Measurements from ENCODE around the gene MAP1S.

Gene MAP1S

DNA sequence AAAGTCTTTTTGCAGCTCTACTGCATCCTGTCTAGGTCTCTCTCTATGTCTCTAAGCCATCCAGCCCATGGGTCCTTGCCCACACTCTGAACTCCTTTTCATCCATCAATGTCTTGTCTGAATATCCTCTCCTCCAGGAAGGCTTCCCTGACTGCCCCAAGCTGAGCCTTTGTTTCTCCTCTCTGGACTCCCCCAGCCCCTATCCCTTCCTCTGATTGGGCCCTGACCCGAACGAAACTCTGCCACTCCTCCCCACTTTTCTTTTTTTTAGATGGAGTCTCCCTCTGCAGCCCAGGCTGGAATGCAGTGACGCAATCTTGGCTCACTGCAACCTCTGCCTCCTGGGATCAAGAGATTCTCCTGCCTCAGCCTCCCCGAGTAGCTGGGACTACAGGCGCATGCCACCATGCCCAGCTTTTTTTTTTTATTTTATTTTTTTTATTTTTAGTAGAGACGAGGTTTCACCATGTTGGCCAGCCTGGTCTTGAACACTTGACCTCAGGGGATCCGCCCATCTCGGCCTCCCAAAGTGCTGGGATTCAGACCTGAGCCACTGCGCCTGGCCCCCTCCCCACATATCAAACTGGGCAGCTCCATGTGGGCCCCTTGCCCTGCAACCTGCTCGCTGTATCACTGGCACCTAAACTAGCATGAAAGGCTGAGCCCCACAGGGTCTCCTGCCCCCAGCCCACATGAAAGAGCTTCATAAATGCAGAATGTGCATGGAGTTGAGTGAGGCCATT is 30.3 kb upstream of the MAP1S start:
- no peak for DNase-seq

DNA sequence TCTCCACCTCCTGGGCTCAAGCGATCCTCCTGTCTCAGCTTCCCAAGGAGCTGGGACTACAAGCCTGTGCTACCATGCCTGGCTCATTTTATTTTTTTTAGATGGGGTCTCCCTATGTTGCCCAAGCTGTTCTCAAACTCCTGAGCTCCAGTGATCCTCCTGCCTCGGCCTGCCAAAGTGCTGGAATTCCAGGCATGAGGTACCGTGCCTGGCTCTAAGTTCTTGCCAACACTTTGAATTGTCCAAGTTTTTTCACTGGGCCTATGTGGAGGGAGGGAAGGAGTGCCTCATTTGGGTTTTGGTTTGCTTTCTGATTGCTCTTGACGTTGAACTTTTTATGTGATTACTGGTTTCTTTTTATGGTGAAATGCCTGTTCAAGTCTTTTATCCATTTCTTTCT is 26.7 kb upstream of the MAP1S start:
- no peak for DNase-seq

DNA sequence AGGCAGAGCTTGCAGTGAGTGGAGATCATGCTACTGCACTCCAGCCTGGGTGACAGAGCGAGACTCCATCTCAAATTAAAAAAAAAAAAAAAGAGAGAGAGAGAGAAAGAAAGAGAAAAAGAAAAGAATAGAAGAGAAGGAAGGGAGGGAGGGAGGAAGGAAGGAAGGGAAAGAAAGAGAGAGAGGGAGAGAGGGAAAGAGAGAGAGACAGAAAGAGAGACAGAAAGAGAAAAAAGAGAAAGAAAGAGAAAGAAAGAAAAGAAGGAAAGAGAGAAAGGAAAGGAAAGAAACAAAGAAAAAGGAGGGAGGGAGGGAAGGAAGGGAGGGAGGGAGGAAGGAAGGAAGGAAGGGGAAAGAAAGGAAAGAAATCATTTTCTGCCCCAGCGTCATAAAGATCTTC is 24.1 kb upstream of the MAP1S start:
- DNase-seq = no peak

DNA sequence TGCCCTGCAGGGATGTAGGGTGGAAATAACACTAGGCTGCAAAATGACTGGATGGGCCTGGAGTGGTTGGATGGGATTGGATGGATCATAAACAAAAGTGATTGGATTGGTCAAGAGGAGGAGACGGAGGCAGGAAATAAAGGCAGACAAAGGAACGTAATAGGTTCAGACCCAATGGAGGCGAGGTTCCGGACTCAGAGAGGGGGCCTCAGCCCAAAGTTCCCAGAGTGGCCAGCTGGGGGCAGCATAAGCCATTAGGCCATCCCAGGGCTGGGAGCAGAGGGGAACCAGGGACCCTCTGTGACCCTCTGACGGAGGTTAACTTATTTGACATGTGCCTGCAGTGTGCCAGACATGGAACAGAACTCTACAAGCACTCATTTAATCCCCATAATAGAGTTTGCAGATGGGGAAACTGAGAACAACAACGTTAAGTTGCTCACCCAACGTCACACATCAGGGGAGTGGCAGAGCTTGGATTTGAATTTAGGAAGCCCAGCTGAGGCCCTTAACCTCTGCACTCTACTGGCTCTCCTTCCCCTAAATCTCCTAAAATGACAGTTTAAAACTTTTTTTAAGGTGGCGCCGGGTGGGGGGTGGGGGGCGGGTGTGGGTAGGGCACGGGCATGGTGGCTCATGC is 15.3 kb upstream of the MAP1S start:
- peak; percentile 85 for DNase-seq

DNA sequence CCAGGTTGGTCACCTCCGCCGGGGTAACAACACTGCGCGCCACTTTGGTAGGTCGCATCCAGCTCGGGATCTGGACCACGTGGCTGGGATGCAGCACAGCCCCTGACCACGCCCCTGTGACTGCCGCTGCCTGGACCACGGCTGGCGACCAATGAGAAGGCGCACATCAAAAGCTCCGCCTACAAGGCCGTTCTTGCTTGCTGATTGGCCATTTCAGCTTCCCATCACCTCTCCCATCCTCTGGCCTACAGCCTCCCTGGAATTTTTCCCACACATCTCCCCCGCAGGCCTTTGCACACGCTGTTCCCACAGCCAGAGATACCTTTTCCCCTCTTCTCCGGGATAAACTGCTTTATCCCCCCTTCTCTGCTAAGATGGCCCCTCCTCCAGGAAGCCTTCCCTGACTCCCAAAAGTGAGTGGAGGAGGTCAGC is 12.5 kb upstream of the MAP1S start:
- peak; percentile 97 for DNase-seq

DNA sequence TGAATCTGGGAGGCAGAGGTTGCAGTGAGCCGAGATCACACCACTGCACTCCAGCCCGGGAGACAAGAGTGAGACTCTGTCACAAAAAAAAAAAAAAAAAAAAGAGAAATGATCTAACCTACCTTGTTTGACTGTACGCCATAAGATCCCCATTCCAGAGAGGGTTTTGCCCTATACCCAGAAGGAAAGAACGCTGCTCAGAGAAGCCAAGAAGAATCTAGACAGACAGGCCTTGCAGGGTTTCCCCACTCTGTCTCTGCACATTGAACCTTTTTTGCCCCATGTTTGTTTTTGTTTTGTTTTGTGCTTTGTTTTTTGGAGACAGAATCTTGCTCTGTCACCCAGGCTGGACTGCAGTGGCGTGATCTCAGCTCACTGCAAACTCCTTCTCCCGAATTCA is 7.4 kb upstream of the MAP1S start:
- no peak for DNase-seq

DNA sequence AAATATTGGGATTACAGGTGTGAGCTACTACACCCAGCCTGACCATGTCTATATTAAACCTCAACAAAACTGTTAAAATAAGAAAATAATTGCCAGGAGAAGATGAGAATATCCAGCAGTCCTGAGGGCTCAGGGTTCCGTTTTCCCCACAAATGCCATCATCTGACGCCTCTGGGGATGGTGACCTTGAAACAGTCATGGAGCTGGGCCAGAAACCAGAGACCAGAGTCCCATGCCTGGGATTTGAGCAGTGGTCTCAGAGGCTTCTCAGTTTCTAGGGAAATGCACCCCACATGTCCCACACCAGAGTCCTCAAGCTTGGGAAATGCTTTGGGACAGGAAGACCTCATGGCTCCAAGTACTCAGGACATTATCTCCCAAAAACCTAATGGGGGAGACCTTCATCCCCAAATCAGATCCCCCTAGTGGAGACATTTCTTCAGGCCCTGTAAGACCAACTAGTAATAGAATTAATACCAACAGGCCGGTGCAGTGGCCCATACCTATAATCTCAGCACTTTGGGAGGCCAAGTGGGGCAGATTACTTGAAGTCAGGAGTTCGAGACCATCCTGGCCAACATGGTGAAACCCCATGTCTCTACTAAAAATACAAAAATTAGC is 2.9 kb upstream of the MAP1S start:
- DNase-seq = no peak

DNA sequence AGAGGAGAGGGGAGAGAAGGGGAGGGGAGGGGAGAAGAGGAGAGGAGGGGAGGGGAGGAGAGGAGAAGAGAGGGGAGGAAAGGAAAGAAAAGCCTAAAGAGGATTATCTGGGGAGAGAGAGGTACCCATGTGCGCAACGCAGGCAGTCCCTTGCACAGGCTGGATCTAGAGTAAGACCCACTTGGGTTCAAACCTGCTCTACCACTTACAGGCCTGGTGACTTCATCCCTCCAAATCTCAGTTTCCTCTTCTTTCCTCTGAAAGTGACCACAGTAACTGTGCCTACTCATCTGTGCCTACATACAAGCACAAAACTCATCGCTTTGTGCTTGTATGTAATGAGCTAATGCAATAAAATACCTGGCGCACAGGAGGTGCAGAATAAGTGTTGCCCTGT is 732 bp upstream of the MAP1S start:
- peak; percentile 93 for DNase-seq

DNA sequence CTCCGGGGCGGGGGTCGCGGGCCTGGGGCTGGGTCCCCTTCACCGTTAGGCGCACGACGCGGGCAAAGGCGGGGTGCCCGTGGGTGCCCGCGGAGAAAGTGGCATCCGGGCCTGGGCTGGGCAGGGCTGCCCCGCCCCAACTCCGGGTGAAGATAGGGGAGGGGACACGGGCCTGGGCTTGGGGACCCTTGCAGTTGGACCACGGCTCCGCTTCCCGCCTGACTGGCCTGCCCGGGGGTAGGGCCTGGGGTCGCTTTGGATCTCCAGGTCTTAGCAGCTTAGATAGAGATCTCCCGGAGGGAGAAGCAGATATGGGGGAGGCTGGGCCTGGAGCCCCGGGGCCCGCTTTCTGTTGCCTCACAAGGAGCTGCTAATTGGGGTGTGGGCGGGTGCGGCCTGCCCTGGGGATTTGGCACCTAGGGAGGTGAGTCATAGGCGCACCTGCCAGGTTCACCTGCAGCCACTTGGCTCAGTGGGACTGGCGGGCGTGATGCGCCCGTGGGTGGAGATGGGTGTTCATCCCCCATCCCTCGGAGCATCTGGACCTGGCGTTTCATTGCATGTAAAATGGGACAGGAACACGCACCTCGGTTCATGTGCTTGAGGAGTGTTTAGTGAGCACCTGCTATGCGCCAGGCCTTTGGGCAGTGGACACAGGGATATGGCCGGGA is 585 bp downstream of the MAP1S start:
- no peak for DNase-seq

DNA sequence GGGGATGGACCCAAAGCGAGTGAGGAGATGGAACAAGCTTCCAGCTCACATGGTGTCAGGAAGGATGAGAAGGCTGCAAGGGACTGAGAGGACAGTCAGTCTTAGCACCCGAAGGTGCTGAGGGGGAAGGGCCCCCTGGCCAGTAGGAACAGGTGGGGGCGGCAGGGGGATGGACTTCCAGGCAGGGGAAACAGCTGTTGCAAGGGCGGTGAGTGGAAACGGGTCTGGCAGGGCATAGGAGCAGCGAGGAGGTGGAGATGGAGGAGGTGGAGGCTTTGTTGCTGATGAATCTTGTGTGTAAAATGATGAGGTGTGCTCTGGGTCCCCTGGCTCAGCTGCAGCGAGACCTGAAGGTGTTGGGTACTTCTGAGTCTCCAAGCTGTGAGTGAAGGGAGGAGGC is 1.2 kb downstream of the MAP1S start:
- DNase-seq = peak; percentile 61

DNA sequence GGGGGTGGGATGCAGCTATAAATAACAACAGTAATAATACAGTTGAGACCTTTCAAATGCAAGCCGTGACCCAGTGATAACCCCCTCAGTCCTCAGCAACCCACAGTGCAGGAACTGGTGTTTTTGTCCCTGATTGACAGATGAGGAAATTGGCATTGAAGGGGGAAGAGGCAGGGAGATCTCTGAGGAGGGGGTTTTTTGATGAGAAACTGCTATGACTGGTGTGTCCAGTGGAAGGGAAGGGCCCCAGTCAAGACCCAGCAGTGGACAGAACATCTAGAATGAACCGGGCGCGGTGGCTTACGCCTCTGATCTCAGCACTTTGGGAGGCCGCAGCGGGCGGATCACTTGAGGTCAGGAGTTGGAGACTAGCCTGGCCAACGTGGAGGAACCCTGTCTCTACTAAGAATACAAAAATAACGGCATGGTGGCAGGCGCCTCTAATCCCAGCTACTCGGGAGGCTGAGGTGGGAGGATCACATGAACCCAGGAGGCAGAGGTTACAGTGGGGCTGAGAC is 1.9 kb downstream of the MAP1S start:
- no peak for DNase-seq

DNA sequence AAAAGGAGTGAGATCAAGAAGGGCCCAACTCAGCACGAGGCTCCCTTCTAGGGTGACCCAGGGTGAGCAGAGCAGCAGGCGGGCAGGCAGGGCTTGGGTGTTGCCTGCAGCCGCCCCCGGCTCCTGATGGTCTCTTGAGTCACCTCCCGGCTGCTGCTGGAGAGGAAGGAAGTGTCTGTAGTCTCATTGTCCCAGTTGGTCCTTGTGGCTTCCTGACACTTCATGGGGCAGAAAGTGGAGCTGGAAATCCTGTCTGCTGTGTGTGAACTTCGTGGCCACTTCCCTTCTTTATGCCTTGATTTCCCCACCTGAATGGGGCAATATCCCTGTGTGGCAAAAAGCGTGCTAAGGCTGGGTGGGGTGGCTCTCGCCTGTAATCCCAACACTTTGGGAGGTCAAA is 2.5 kb downstream of the MAP1S start:
- no peak for DNase-seq

DNA sequence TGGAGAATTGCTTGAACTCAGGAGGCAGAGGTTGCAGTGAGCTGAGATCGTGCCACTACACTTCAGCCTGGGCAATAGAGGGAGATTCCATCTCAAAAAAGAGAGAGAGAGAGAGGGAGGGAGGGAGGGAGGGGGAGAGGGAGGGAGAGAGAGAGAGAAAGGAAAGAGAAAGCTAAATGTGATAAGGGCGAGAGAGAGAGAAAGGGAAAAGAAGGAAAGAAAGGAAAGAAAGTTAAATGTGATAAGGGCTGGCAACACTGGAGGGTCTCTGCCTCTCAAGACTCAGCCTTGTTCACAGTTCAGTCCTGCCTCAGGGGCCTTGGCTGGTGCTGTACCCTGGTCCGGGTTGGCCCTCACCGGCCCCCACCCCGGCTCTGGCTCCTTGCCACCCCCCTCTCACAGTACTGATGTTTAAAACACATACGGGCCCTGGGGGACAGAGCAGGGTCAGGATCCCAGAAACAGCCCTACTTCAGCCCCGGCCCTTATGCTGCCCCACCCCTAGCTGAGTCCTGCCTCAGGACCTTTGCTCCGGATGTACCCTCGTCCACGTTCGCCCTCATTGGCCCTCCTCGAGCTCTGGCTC is 3.5 kb downstream of the MAP1S start:
- DNase-seq = no peak

DNA sequence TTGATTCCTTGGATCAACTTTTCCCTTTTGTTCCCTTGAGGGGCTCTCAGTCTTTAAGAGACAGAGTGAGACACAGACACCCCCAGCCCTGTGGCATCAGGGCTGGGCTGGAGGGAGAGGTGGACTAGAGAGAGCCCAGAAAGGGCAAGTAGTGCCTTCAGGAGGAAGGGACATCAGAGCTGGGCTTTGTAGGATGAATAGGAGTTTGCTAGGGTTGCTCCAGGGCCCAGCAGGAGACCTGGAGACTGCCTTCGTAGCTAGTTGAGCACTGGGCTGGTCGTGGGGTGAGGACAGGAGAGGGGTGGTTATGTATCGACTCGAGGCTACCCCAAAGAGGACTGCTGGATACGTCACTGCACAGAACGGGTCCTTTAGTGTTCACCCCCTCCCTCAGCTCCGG is 5.4 kb downstream of the MAP1S start:
- DNase-seq = no peak

DNA sequence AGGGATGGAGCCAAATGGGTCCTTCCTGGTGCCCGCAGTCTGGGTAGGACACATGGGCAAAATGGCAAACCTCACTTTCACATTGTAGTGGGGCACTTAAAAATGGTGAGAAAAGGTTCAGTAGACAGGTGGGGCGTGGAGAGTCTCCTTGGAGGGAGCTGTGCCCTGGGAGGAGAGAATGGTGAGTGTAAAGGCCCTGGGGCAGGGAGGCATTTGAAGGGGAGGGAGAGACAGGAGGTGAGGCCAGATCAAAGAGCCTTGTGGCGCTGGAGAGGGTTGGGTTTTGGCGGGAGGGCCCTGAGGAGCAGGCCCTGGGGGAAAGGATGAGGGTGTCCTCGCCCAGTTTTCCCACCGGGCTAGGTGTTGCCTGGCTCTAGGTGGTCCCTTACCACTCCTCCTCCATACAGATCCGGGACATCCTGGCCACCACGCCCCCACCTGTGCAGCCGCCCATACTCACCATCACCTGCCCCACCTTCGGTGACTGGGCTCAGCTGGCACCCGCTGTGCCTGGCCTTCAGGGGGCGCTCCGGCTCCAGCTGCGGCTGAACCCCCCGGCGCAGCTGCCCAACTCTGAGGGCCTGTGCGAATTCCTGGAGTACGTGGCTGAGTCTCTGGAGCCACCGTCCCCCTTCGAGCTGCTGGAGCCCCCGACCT is 6.3 kb downstream of the MAP1S start:
- DNase-seq = no peak

DNA sequence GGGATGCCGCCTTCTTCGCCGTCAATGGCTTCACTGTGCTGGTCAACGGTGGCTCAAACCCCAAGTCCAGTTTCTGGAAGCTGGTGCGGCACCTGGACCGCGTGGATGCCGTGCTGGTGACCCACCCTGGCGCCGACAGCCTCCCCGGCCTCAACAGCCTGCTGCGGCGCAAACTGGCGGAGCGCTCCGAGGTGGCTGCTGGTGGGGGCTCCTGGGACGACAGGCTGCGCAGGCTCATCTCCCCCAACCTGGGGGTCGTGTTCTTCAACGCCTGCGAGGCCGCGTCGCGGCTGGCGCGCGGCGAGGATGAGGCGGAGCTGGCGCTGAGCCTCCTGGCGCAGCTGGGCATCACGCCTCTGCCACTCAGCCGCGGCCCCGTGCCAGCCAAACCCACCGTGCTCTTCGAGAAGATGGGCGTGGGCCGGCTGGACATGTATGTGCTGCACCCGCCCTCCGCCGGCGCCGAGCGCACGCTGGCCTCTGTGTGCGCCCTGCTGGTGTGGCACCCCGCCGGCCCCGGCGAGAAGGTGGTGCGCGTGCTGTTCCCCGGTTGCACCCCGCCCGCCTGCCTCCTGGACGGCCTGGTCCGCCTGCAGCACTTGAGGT is 7.0 kb downstream of the MAP1S start:
- no peak for DNase-seq

DNA sequence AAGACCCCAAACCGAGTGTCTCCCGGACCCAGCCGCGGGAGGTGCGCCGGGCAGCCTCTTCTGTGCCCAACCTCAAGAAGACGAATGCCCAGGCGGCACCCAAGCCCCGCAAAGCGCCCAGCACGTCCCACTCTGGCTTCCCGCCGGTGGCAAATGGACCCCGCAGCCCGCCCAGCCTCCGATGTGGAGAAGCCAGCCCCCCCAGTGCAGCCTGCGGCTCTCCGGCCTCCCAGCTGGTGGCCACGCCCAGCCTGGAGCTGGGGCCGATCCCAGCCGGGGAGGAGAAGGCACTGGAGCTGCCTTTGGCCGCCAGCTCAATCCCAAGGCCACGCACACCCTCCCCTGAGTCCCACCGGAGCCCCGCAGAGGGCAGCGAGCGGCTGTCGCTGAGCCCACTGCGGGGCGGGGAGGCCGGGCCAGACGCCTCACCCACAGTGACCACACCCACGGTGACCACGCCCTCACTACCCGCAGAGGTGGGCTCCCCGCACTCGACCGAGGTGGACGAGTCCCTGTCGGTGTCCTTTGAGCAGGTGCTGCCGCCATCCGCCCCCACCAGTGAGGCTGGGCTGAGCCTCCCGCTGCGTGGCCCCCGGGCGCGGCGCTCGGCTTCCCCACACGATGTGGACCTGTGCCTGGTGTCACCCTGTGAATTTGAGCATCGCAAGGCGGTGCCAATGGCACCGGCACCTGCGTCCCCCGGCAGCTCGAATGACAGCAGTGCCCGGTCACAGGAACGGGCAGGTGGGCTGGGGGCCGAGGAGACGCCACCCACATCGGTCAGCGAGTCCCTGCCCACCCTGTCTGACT is 7.9 kb downstream of the MAP1S start:
- no peak for DNase-seq

DNA sequence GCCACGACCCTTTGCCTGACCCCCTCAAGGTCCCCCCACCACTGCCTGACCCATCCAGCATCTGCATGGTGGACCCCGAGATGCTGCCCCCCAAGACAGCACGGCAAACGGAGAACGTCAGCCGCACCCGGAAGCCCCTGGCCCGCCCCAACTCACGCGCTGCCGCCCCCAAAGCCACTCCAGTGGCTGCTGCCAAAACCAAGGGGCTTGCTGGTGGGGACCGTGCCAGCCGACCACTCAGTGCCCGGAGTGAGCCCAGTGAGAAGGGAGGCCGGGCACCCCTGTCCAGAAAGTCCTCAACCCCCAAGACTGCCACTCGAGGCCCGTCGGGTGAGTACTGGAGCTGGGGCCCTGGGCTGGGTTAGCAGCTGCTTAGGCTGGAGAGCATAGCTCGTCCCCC is 8.6 kb downstream of the MAP1S start:
- DNase-seq = no peak

DNA sequence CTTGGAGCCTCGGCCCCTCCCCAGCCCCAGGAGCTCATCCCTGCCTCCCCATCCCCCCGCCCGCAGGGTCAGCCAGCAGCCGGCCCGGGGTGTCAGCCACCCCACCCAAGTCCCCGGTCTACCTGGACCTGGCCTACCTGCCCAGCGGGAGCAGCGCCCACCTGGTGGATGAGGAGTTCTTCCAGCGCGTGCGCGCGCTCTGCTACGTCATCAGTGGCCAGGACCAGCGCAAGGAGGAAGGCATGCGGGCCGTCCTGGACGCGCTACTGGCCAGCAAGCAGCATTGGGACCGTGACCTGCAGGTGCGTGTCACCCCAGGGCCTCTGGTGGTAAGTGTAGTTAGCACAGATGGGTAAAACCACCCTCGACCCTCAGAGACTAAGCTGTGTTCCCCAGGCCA is 13.8 kb downstream of the MAP1S start:
- no peak for DNase-seq

DNA sequence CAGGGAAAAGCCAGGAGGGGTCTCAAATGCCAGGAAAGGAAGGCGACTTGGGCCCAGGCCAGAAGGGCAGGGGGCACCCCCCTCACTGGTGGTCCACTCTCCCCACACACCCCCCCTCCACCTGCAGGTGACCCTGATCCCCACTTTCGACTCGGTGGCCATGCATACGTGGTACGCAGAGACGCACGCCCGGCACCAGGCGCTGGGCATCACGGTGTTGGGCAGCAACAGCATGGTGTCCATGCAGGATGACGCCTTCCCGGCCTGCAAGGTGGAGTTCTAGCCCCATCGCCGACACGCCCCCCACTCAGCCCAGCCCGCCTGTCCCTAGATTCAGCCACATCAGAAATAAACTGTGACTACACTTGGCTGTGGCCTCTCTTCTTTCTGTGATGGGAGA is 14.9 kb downstream of the MAP1S start:
- no peak for DNase-seq

DNA sequence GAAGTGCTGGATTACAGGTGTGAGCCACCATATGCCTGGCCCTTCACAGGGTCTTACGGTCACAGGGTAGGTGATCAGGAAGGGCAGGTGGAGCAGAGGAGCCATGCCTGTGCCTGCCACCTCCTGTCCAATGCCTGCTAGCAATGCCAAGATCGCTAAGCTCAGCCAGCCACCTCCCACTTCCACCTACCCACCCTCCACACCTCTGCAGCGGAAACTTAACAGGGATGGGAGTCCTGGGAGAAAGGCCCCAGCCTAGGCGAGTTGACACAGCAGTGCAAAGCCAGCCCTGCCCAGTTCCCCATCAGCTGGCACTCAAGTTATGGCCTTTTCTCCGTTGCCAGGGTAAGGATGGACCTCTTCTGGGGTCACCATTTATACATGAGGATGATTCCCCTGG is 16.1 kb downstream of the MAP1S start:
- DNase-seq = no peak
